Ishikawa (cell line): ENCODE measurements around the gene SUPT20H.

Experiments
- CEBPB ChIP-seq: IDR thresholded peaks from 2 replicates; pipeline ENCODE4 v1.6.1; 2012
- CREB1 ChIP-seq: IDR thresholded peaks from 2 replicates; pipeline ENCODE4 v1.6.1; 2012; ENCODE audit warnings: low read depth
- EGR1 ChIP-seq: IDR thresholded peaks from 2 replicates; pipeline ENCODE4 v1.6.1; 2012
- EP300 ChIP-seq: IDR thresholded peaks from 2 replicates; pipeline ENCODE4 v1.6.1; 2012; ENCODE audit warnings: borderline replicate concordance
- FOXM1 ChIP-seq: IDR thresholded peaks from 2 replicates; pipeline ENCODE4 v1.6.1; 2012; ENCODE audit warnings: low read depth, borderline replicate concordance
- NFIC ChIP-seq: IDR thresholded peaks from 2 replicates; pipeline ENCODE4 v1.6.1; 2012
- RAD21 ChIP-seq: IDR thresholded peaks from 2 replicates; pipeline ENCODE4 v1.6.1; 2012; ENCODE audit warnings: low read depth
- TAF1 ChIP-seq: IDR thresholded peaks from 2 replicates; pipeline ENCODE4 v1.6.1; 2012; ENCODE audit warnings: low read depth, mild to moderate bottlenecking
- TCF12 ChIP-seq: IDR thresholded peaks from 2 replicates; pipeline ENCODE4 v1.6.1; 2012; ENCODE audit warnings: low read depth
- YY1 ChIP-seq: IDR thresholded peaks from 2 replicates; pipeline ENCODE4 v1.6.1; 2012; ENCODE audit warnings: low read depth
- ZBTB7A ChIP-seq: IDR thresholded peaks from 2 replicates; pipeline ENCODE4 v1.6.1; 2012; ENCODE audit warnings: low read depth
- TF ChIP-seq, protein P1 (sequence below): IDR thresholded peaks from 2 replicates; pipeline ENCODE4 v1.6.1; 2012
- TF ChIP-seq, protein P2 (sequence below): IDR thresholded peaks from 2 replicates; pipeline ENCODE4 v1.6.1; 2012; ENCODE audit warnings: low read depth, mild to moderate bottlenecking
- TF ChIP-seq, protein P3 (sequence below): IDR thresholded peaks from 2 replicates; pipeline ENCODE4 v1.6.1; 2012

DNA sequence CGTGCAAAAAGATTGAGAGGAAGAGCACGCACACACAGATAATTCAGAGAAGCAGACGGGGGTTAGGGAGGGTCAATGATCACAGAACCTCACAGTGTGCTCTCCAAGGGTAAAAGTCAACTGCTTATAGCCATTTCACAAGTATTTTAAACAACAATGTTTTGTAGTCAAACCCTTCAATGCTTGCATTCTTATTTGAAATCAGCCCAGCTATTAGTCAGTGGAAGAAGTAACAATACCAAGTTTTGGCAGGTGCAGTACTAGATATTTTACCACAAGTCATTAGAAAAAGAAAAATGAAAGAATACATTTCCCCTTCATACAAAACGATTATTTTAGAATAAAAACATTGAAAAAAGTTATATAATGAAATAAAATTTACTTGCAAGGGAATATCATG, 43.4 kb upstream of the SUPT20H start:
- TF ChIP-seq NFIC, result no peak
- no peak for TF ChIP-seq TAF1
- TF ChIP-seq CREB1, result no peak
- TF ChIP-seq, protein P1, sequence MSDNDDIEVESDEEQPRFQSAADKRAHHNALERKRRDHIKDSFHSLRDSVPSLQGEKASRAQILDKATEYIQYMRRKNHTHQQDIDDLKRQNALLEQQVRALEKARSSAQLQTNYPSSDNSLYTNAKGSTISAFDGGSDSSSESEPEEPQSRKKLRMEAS, result no peak
- no peak for TF ChIP-seq FOXM1
- no peak for TF ChIP-seq EGR1
- TF ChIP-seq, protein P2, sequence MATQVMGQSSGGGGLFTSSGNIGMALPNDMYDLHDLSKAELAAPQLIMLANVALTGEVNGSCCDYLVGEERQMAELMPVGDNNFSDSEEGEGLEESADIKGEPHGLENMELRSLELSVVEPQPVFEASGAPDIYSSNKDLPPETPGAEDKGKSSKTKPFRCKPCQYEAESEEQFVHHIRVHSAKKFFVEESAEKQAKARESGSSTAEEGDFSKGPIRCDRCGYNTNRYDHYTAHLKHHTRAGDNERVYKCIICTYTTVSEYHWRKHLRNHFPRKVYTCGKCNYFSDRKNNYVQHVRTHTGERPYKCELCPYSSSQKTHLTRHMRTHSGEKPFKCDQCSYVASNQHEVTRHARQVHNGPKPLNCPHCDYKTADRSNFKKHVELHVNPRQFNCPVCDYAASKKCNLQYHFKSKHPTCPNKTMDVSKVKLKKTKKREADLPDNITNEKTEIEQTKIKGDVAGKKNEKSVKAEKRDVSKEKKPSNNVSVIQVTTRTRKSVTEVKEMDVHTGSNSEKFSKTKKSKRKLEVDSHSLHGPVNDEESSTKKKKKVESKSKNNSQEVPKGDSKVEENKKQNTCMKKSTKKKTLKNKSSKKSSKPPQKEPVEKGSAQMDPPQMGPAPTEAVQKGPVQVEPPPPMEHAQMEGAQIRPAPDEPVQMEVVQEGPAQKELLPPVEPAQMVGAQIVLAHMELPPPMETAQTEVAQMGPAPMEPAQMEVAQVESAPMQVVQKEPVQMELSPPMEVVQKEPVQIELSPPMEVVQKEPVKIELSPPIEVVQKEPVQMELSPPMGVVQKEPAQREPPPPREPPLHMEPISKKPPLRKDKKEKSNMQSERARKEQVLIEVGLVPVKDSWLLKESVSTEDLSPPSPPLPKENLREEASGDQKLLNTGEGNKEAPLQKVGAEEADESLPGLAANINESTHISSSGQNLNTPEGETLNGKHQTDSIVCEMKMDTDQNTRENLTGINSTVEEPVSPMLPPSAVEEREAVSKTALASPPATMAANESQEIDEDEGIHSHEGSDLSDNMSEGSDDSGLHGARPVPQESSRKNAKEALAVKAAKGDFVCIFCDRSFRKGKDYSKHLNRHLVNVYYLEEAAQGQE, result no peak
- no peak for TF ChIP-seq YY1
- no peak for TF ChIP-seq ZBTB7A
- no peak for TF ChIP-seq CEBPB
- TF ChIP-seq EP300, result no peak
- no peak for TF ChIP-seq RAD21
- no peak for TF ChIP-seq TCF12
- TF ChIP-seq, protein P3, sequence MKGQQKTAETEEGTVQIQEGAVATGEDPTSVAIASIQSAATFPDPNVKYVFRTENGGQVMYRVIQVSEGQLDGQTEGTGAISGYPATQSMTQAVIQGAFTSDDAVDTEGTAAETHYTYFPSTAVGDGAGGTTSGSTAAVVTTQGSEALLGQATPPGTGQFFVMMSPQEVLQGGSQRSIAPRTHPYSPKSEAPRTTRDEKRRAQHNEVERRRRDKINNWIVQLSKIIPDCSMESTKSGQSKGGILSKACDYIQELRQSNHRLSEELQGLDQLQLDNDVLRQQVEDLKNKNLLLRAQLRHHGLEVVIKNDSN, result no peak
